DMS53 (cell line): ENCODE results near the gene SETBP1.
A peak's percentile ranks its signal among the peaks of the same experiment; 100 is the strongest.

Experiments
- DNase-seq: peaks from one replicate; lab custom pipeline; 2025; lab: John Stamatoyannopoulos, UW

The SETBP1 gene

DNA sequence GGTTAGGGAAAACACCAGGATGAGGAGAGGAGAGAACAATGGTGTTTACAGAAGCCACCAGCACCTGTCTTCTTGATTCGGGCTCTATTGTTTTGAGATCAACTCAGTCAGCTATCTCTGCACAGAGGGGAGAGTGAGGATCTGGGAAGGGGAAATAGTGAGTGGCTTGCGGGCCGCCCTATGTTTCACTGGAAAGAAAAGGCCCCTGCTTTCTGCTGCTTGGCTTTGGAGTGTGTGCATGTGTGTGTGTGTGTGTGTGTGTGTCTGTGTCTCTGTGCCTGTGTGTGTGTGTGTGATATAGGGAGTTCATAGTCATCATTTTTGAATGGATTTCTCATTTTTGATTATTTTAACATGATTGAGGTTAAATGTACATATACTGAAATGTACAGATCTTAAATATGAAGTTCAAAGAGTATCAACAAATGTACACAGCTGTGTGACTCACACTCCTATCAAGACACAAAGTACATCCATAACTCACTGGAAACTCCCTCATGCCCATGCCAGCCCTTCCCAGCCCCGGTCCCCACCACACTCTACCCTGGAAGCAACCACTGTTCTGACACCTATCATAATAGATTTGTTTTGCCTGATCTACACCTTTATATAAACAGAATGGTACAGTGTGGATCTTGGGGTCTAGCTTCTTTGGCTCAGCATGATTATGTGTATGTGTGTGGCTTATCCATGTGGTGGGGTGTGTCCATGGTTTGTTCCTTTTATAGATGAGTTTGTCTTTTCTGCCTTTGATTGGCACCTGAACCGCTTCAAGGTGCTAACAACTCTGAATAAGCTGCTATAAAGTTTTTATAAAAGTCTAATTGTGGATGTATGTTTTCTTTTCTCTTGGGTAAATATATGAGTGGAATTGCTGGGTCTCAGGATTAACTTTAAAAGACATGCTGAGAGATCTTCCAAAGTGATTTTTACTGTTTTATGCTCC, 258.3 kb downstream of the SETBP1 start:
- DNase-seq = peak; percentile 94

GRCh38 chr18:44941516-44941915, 260.8 kb downstream of the SETBP1 start:
- DNase-seq = no peak

- no peak for DNase-seq
Observed at GRCh38 chr18:44942073-44942472, 261.4 kb downstream of the SETBP1 start.

DNA sequence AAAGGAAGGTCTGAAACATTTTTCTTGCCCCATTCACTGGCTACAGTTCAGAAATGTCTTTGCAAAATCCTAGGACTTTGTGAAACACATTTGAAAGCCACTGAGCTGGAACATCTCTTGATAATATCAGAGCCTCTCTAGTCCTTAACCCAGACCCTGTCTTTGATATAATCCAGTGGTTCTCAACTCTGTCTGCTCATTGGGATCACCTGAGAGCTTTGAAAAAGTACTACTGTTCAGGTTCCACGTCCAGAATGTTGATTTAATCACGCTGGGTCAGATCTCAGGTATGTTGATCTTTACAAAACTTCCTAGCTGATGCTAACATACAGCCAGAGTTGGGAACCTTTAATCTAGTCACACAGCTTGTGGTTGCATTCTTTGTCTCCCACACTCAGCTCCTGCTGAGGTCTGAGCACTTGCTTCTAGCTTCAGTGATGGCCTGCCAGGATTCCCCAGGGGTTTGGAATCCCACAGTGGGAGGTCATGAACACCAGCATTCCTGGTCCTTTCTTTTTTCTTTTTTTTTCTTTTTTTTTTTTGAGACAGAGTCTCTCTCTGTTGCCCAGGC, 262.7 kb downstream of the SETBP1 start:
- DNase-seq = no peak

- no peak for DNase-seq
Observed at GRCh38 chr18:44944461-44944860, 263.8 kb downstream of the SETBP1 start.

- DNase-seq = peak; percentile 78
Observed at GRCh38 chr18:44945888-44946401, 265.3 kb downstream of the SETBP1 start.

DNA sequence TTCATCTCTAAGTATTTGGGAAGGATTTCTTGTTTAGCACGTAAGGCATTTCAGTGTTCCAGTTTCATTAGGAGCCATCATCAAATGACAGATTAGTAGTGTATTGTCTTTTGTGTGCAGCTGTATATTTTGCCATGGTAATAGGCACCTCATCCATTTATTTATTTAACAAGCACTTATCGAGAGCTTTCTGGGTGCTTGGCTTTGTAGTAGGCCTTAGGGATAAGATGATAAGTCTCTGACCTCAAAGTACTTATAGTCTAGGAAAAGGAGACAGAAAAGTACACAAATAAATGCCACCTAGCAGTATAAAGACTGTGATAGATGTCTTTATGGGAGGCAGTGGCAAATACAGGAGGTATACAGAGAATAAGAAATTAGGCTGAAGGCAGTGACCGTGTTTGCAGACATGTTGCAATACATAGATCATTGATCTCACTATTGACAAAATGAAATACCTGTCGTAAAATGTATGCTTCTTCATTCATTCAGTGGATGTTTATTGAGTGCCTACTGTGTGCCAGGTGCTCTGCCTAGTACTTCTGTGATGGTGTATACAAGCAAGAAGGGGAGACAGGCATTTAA, 265.9 kb downstream of the SETBP1 start:
- peak; percentile 92 for DNase-seq

DNA sequence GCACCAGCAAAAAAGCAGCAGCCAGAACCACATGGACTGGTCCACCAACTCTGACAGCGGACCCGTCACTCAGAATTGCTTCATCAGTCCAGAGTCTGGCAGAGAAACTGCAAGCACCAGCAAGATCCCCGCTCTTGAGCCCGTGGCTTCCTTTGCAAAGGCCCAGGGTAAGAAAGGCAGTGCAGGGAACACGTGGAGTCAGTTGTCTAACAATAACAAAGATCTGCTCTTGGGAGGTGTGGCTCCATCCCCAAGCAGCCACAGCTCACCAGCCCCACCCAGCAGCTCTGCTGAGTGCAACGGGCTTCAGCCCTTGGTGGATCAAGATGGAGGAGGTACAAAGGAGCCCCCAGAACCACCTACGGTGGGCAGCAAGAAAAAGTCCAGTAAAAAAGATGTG, 269.3 kb downstream of the SETBP1 start:
- no peak for DNase-seq

- DNase-seq = no peak
Observed at GRCh38 chr18:44950685-44951195, 270.1 kb downstream of the SETBP1 start.

- no peak for DNase-seq
Observed at GRCh38 chr18:44951748-44952147, 271.1 kb downstream of the SETBP1 start.

DNA sequence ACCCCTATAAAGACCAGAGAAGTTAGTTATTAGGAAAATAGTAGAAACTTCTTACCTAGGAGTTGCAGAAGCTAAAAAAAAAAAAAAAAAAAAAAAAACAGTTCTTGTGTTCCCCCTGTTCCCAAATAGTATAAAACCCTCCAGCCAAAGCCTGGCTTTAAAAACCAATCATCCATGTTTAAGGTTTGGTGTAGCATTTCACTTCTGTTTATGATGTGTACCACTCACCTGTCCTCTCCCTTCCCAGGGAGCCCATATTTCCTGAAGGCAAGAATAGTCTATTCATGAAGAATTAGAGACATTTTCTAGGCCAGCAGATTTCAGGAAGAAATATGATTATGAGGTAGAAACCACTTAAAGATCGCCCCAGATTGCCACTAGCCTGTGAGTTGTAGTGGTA, 273.6 kb downstream of the SETBP1 start:
- DNase-seq = no peak

GRCh38 chr18:44955825-44956224, 275.1 kb downstream of the SETBP1 start:
- DNase-seq = no peak

DNA sequence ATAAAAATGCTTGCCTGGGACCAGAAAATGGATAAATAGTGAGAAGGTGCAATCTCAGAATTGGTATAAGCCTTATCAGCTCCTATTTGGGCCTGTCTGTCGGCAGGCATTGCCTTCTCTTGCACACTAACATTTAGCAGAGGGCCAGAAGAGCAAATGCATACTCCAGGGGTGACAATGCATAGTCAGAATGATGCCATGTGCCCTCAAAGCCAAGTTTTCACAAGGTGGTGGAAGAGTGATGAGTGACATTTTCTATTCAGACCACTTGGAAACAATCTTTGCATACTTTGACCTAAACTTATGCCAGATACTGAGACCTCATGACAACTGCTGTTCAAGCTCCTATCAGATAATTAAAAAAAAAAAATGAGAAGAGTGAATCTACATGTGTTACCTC, 276.3 kb downstream of the SETBP1 start:
- DNase-seq = no peak

- DNase-seq = no peak
Observed at GRCh38 chr18:44957461-44957860, 276.8 kb downstream of the SETBP1 start.

DNA sequence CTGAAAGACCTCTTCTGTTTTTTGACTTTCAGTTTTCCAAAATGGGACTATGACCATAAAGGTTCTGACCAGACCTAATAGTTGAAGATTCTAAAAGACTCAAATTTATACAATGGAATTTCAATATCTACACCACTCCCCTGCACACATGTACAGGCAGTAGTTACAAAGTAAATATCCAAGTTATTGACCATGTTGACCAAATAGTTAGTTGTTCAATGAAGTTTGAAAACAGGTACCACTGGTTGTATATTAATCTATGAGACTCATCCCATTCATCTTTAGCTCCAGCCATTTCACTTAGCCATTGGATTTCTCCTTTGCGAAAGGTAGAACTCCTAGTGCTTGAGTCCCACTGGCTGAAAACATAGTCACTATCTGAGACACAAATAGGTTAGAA, 277.4 kb downstream of the SETBP1 start:
- DNase-seq = no peak

DNA sequence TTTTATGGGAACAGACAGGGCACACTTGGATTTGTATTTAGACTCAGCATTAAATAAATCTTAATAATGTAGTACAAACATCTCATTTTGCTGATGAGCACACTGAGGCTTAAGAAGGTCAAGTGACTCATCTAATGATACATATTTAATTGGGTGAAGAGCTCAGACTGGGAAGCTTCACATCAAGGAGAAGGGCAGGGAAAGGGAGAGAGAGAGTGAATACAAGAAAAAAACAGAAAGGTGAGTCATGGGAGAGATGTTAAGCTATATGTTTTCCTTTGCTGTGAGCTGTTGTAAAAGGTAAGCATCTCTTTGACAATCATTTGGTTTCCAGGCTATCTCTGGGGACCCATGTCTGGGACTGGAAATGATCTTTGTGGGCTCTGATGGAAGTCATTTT, 277.8 kb downstream of the SETBP1 start:
- peak; percentile 60 for DNase-seq

GRCh38 chr18:44959013-44959412, 278.3 kb downstream of the SETBP1 start:
- no peak for DNase-seq

DNA sequence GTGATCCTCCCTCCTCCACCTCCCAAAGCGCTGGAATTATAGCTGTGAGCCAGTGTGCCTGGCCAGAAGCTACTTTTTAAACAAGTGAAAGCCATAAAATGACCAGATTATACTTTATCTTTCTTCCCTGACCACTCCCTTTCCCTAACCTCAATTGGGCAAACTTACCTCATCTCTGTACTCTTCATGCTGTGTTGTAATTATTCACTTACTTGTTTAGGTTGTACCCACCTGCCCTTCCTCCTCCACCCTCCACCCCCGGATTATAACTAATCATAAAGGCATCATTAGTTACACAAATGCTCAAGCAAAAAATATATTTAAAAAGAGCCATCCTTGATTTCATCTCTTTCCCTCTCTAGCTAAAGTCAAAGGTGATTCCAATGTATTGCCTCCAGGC, 279.9 kb downstream of the SETBP1 start:
- DNase-seq = no peak

GRCh38 chr18:44961288-44961995, 280.8 kb downstream of the SETBP1 start:
- DNase-seq = no peak

- DNase-seq = no peak
Observed at GRCh38 chr18:44967599-44967998, 286.9 kb downstream of the SETBP1 start.

DNA sequence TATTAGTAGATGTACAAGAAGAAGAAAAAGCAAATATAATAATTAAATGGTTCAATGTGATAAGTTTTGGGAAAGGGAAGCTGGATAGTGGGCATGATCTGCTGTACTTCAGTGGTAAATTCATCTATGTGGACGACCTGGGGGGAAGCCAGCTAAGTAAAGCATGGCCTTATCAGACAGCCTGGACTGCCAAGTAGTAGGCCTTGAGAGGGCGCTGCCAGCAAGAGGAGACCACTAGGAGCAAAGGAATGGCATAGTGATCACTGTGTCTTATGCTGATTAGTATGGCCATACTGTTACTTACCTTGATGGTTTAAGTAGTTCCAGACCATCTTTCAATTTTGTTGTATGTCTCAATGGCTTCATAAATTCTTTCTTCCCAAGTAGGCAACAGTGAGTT, 287.6 kb downstream of the SETBP1 start:
- DNase-seq = peak; percentile 12

GRCh38 chr18:44969214-44969795, 288.6 kb downstream of the SETBP1 start:
- DNase-seq = no peak
